Measurements from ENCODE around the gene ZNF460.

DNA sequence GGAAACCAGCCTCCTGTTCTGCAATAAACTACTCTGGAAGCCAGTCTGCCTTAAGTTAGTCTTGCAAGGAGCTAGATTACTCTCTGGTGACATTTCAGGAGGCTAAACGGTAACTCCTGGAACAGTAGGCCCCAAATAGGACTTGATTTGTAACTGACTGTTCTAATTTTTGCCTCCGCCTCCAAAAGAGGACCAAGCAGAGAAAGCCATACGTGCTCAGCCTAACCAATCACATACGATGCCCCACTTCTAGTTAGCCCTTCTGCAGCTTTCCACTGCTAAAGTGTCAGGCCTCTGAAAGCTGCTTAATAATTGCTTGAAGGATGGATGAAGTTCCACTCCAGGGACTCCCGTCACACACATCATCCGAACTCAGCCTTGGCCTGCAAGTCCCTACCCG, 39.1 kb upstream of the ZNF460 start:
- TF ChIP-seq POLR2AphosphoS5 (IDR thresholded peaks at IDR 0.05; ENCODE audit: low read depth, low read length): no peak
- no peak for TF ChIP-seq TCF7L2 (IDR thresholded peaks at IDR 0.05; ENCODE audit: low read depth, low read length)
